ENCODE data around the gene MAGI2. TPM values are rescaled to one million over a fixed set of nuclear protein-coding genes. Genes with fewer than 3 reads are reported as not detected.

Gene MAGI2
- total RNA-seq, 1 experiment from 2014 or later, result 0.56 TPM

GRCh38 chr7:78939669-78940068, 513.8 kb downstream of the MAGI2 start:
- Histone ChIP-seq H3K9me3 (no peaks in the 10 kb centered on the region), H3K36me3 (no peaks in the 10 kb centered on the region), H3K4me3 (no peak overlapping the region), H3K27me3 (no peaks in the 10 kb centered on the region)
- DNase-seq, result peak; percentile 23

GRCh38 chr7:78924581-78924980, 528.9 kb downstream of the MAGI2 start:
- no peak for DNase-seq
- Histone ChIP-seq H3K9me3 (no peaks in the 10 kb centered on the region), H3K4me3 (no peak overlapping the region), H3K27me3 (no peaks in the 10 kb centered on the region), H3K36me3 (no peaks in the 10 kb centered on the region)

- Histone ChIP-seq H3K9me3 (no peaks in the 10 kb centered on the region), H3K36me3 (no peaks in the 10 kb centered on the region), H3K27me3 (no peaks in the 10 kb centered on the region), H3K4me3 (no peak overlapping the region)
- DNase-seq, result peak; percentile 60
Observed at GRCh38 chr7:78912781-78913180, 540.7 kb downstream of the MAGI2 start.

GRCh38 chr7:78906735-78907134, 546.7 kb downstream of the MAGI2 start:
- H3K4me3 ChIP-seq, result no peak overlapping the region
- no peaks in the 10 kb centered on the region for H3K27me3 ChIP-seq
- no peaks in the 10 kb centered on the region for H3K9me3 ChIP-seq
- H3K36me3 ChIP-seq, result no peaks in the 10 kb centered on the region
- no peak for DNase-seq

GRCh38 chr7:78905436-78905835, 548.0 kb downstream of the MAGI2 start:
- Histone ChIP-seq H3K36me3 (no peaks in the 10 kb centered on the region), H3K4me3 (no peak overlapping the region), H3K9me3 (no peaks in the 10 kb centered on the region), H3K27me3 (no peaks in the 10 kb centered on the region)
- no peak for DNase-seq

- Histone ChIP-seq H3K27me3 (no peaks in the 10 kb centered on the region), H3K4me3 (no peak overlapping the region), H3K36me3 (no peaks in the 10 kb centered on the region), H3K9me3 (no peaks in the 10 kb centered on the region)
- no peak for DNase-seq
Observed at GRCh38 chr7:78904983-78905382, 548.5 kb downstream of the MAGI2 start.

GRCh38 chr7:78901566-78901965, 551.9 kb downstream of the MAGI2 start:
- H3K36me3 ChIP-seq, result no peaks in the 10 kb centered on the region
- H3K27me3 ChIP-seq, result no peaks in the 10 kb centered on the region
- no peak overlapping the region for H3K4me3 ChIP-seq
- no peak for DNase-seq
- no peaks in the 10 kb centered on the region for H3K9me3 ChIP-seq

- no peak for DNase-seq
- H3K36me3 ChIP-seq, result no peaks in the 10 kb centered on the region
- no peak overlapping the region for H3K4me3 ChIP-seq
- H3K27me3 ChIP-seq, result no peaks in the 10 kb centered on the region
- no peaks in the 10 kb centered on the region for H3K9me3 ChIP-seq
Observed at GRCh38 chr7:78900806-78901205, 552.7 kb downstream of the MAGI2 start.

GRCh38 chr7:78895393-78895792, 558.1 kb downstream of the MAGI2 start:
- DNase-seq, result no peak
- Histone ChIP-seq H3K27me3 (no peaks in the 10 kb centered on the region), H3K9me3 (no peaks in the 10 kb centered on the region), H3K4me3 (no peak overlapping the region), H3K36me3 (no peaks in the 10 kb centered on the region)

GRCh38 chr7:78879206-78879605, 574.3 kb downstream of the MAGI2 start:
- H3K9me3 ChIP-seq, result no peaks in the 10 kb centered on the region
- H3K27me3 ChIP-seq, result no peaks in the 10 kb centered on the region
- no peak overlapping the region for H3K4me3 ChIP-seq
- no peaks in the 10 kb centered on the region for H3K36me3 ChIP-seq
- no peak for DNase-seq

- Histone ChIP-seq H3K36me3 (no peaks in the 10 kb centered on the region), H3K9me3 (no peaks in the 10 kb centered on the region), H3K27me3 (no peaks in the 10 kb centered on the region), H3K4me3 (no peak overlapping the region)
- DNase-seq, result no peak
Observed at GRCh38 chr7:78873117-78873516, 580.4 kb downstream of the MAGI2 start.

- Histone ChIP-seq H3K4me3 (no peak overlapping the region), H3K27me3 (no peaks in the 10 kb centered on the region), H3K9me3 (no peaks in the 10 kb centered on the region), H3K36me3 (no peaks in the 10 kb centered on the region)
- DNase-seq, result no peak
Observed at GRCh38 chr7:78864339-78864738, 589.1 kb downstream of the MAGI2 start.

- no peak for DNase-seq
- H3K4me3 ChIP-seq, result no peak overlapping the region
- no peaks in the 10 kb centered on the region for H3K36me3 ChIP-seq
- H3K27me3 ChIP-seq, result no peaks in the 10 kb centered on the region
- H3K9me3 ChIP-seq, result no peaks in the 10 kb centered on the region
Observed at GRCh38 chr7:78863281-78863680, 590.2 kb downstream of the MAGI2 start.

- no peaks in the 10 kb centered on the region for H3K9me3 ChIP-seq
- H3K4me3 ChIP-seq, result no peak overlapping the region
- no peaks in the 10 kb centered on the region for H3K27me3 ChIP-seq
- no peak for DNase-seq
- no peaks in the 10 kb centered on the region for H3K36me3 ChIP-seq
Observed at GRCh38 chr7:78862411-78862900, 591.0 kb downstream of the MAGI2 start.

- no peaks in the 10 kb centered on the region for H3K27me3 ChIP-seq
- no peaks in the 10 kb centered on the region for H3K36me3 ChIP-seq
- DNase-seq, result peak; percentile 11
- no peaks in the 10 kb centered on the region for H3K9me3 ChIP-seq
- no peak overlapping the region for H3K4me3 ChIP-seq
Observed at GRCh38 chr7:78852951-78853350, 600.5 kb downstream of the MAGI2 start.

- Histone ChIP-seq H3K27me3 (no peaks in the 10 kb centered on the region), H3K9me3 (no peaks in the 10 kb centered on the region), H3K4me3 (no peak overlapping the region), H3K36me3 (no peaks in the 10 kb centered on the region)
- no peak for DNase-seq
Observed at GRCh38 chr7:78850093-78850740, 603.2 kb downstream of the MAGI2 start.

GRCh38 chr7:78845155-78845554, 608.3 kb downstream of the MAGI2 start:
- Histone ChIP-seq H3K36me3 (no peaks in the 10 kb centered on the region), H3K9me3 (no peaks in the 10 kb centered on the region), H3K27me3 (no peaks in the 10 kb centered on the region), H3K4me3 (no peak overlapping the region)
- no peak for DNase-seq

GRCh38 chr7:78842068-78842467, 611.4 kb downstream of the MAGI2 start:
- no peaks in the 10 kb centered on the region for H3K27me3 ChIP-seq
- no peak for DNase-seq

More at GRCh38 chr7:78842068-78842467, 611.4 kb downstream of the MAGI2 start:
- H3K9me3 ChIP-seq, result no peaks in the 10 kb centered on the region
- H3K4me3 ChIP-seq, result no peak overlapping the region
- no peaks in the 10 kb centered on the region for H3K36me3 ChIP-seq
